Retina (tissue), 1 donor: Measurements from ENCODE around the gene SLC23A2.
"Not testable (repeated sequence)": the region's sequence is repeated elsewhere in the genome, so short reads cannot be mapped to it uniquely, and the experiment has no call there.

Experiments used
- DNase-seq: peaks from one replicate; pipeline ENCODE4 v3.0.0-alpha.2; 2016

Gene SLC23A2

GRCh38 chr20:4926531-4927156, 74.7 kb downstream of the SLC23A2 start:
- DNase-seq = no peak

DNA sequence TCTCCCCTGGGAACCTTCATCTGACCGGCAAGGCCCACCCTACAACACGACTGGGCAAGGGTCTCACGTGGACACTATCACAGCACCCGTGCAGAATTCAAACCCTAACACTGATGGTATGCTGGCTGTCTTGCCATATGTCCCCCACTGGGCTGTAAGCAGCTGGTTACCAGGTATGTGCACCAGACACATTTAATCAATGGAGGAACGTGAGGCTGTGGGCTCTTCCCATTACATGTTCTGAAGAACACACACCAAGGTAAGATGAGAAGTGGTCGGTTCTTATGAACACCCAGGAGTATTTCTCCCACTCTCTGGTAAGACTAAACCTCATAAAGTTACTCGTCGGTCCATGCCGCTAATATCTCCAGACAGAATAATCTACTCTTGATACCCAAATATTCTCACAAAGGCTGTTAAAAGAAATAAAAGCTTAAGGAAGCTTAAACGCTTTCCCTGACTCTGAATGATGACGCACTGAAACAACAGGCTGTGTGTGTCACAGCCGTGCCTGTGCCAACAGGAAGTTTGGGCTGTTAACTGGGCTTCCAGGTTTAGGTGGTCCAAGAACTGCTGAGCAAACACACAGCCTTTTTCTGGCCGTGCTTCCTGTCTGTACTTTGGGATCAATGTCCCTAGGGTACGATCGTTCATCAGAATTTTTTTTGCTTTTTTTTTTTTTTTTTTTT, 75.3 kb downstream of the SLC23A2 start:
- DNase-seq = no peak

- DNase-seq = no peak
These were observed 76.9 kb downstream of the SLC23A2 start for GRCh38 chr20:4924446-4924845.

DNA sequence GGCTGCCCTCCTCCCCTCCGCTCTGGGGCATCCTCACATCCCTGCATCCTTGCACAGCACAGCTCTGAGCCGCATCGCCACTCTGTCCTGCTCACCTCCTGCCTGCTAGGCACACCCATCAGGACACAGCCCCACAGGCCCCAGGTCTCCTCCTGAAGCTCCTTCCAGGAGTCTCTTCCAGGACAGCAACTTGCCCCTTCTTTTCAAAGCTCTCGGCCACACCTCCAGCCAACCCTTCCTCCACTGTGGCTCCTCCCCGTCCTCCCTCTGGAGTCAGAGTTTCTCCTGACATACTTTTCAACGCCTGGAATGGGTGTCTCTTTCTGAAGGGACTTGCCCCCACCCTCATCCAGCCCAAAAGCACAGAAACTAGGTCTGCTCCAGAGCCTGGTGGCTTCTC, 77.3 kb downstream of the SLC23A2 start:
- no peak for DNase-seq

DNA sequence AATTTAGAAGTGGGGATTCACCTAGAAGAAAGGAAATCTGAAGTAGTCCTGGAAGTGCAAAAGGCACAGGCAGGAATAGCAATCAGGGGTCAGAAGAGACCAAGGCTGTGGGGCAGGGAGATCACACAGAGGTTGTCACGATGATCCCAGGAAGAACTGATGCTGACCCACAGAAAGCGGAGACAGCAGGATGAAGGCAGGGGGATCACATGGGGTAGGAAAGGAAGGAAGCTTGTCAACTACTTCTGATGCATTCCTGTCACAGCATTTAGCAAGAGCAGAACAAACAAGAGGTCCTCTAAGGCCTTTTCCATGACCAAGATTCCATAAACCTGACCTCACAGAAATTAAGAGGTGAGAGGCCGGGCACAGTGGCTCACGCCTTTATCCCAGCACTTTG, 79.1 kb downstream of the SLC23A2 start:
- DNase-seq = no peak

- not testable (repeated sequence) for DNase-seq
These were observed 80.0 kb downstream of the SLC23A2 start for GRCh38 chr20:4921271-4921670.

DNA sequence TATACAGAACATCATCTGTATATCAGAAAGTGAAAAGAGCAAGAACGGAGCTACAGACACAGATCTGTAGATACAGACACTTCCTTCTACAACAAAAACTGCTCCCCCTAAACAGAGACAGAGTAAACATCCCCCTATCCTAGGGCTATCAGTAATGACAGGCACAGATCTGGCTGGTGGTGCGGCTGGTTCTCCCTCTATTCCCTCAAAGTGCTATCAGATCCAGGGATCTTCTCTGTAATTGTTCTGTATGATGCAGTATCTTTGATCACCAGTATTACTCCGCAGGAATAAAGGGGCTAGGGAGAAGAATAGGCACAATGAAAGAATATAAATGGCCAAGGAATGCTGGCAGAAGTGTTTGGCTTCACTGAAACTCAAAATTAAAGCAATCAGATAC, 80.7 kb downstream of the SLC23A2 start:
- no peak for DNase-seq

DNA sequence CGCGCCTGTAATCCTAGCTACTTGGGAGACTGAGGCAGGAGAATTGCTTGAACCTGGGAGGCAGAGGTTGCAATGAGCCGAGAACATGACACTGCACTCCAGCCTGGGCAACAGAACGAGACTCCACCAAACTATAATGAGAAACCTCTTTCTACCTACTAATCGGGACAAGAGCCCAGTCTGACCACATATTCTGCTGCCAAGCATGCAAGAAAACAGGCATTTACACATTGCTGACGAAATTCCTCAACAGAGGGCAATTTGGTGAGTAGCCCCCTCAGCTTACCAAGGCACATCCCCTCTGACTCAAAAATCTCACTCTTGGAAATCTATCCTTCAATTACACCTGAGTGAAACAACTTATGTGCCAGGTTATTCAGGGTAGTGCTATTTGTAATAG, 81.2 kb downstream of the SLC23A2 start:
- no peak for DNase-seq

DNA sequence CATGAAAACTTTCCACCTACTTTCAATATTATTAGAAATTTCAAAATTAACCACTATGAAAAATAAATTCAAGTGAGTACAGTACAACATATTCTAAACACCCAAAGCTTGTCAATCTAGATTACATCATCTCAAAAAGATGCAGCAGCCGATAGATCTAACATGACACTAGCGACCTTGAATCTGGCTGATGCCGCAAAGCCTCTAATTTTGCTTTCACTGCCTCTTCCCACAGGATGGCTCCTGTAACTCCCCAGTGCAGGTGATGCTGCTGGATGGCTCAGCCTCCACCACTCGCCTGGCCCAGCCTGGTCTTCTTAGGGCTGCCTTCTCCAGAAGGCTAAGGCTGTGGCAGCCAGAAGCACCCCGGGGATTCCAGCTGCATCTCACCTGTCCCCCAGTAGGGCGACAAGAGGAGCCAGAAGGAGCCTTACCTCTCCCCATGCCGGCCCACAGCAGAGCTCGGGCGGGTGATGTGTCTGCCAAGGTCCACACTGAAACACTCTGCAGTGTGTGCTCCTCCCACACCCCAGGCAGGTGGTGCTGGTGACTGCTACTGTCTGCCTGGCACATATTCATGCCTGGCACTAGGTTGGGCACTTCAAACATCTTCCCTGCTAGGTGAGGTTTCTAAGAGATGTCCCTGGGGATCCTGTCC, 82.1 kb downstream of the SLC23A2 start:
- no peak for DNase-seq

- no peak for DNase-seq
These were observed 82.8 kb downstream of the SLC23A2 start for GRCh38 chr20:4918473-4918872.

DNA sequence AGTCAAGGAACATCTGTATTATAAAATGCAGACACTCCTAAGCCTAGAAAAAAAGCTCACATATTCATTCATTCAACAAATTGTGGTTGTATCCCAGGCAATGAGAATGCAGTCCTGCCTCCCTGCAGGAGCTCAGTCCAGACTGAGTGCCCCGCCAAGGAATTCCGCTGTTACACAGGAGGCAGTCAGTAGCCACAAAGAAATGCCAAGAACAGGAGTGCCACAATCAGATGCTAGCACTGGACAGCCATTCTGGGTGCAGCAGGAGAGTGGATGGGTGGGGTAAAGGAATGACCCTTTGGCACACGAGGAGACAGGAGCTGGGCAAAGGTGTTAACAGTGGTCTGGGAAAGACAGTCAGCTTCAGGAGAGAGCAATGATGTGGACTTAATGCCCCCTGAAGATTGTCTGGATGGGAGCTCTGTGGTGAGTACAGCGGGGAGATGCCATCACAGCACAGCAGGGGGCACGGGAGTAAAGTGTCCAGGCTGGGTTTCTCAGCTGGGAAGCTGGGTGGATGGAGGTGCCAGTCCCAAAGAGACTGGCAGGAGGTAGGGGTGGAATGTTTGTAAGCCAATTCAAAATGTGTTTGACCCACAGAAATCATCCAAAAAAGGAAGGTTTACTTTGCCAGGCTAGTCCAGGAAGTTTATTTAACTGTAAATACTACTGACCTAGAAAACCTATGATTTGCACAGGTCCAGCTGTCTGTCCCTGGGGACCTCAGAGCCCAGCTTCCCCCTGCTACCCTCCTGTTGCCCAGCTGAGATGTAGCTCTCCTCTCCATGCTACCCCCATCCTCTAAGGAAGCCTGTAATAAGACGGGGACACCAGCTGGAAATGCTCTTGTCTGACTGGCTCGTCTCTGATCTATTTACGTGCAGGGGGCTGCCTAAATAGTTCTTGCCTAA, 84.1 kb downstream of the SLC23A2 start:
- DNase-seq = peak; percentile 46

- no peak for DNase-seq
These were observed 88.2 kb downstream of the SLC23A2 start for GRCh38 chr20:4913147-4913546.

- DNase-seq = no peak
These were observed 88.7 kb downstream of the SLC23A2 start for GRCh38 chr20:4912380-4913142.

DNA sequence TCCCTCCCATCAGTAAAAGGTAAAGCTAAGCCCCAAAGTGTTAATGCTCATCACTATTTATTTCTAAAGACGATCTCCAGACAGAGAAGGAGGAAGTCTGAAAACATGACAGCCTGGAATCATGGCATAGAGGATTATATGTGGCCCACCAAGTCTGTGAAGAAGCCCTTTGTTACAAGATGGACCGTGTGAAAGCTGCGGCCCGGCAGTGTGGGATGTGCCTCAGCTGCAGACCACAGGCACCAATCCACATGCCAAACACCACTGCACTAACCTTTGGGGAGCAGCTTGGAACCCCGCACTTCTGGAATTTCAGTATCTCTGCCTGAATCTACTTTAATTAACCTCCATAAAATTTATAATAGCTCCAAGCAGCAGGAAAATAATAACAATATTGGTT, 90.4 kb downstream of the SLC23A2 start:
- no peak for DNase-seq

- DNase-seq = no peak
These were observed 95.7 kb downstream of the SLC23A2 start for GRCh38 chr20:4905613-4906012.

- DNase-seq = no peak
These were observed 96.1 kb downstream of the SLC23A2 start for GRCh38 chr20:4905195-4905594.

DNA sequence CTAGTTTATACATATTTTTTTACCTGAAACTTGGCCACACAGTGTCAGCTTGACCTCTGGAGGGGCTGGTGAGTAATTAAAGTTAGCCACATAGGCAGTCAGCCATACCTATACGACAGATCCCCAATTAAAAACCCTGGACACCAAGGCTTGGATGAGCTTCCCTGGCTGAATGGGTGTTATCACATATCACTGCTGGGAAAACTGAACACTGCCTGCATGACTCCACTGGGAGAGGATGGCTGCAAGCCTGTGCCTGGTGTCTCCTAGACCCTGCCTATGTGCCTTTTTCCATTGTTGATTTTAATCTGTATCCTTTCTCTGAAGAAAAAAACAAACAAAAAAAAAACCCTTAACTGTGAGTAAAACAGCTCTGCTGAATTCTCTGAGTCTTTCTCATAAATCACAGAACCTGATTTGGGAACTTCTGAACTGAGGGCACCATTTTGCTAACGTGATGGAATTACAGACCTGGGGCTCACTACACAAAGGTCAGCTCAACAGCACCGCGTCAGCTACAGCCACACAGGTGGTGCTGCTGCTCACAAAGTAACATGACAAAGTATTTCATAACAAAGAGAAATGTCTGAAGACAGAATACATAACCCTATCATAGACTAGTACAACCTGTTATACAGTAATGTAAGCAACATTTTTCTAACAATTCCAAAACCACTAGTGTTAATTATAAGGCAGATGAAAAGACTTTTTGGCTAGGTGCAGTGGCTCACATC, 97.0 kb downstream of the SLC23A2 start:
- DNase-seq = no peak

DNA sequence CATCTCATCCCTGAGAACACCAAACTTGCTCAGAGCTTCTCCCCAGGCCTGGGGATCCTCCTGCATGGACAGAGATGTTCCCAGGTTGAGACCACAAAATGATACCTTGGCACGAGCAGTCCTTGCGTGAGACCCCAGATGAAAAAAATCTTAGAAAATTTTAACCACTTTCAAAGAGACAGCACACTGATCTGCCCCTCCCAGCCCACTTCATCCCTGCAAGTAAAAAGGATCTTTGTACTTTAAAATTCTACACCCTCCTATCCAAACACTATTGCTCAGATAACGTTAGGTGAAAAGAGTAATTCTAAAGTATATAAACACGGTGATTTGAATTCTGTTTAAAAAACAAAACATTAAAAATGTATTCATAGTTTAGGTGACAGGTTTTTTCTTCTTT, 98.5 kb downstream of the SLC23A2 start:
- no peak for DNase-seq

DNA sequence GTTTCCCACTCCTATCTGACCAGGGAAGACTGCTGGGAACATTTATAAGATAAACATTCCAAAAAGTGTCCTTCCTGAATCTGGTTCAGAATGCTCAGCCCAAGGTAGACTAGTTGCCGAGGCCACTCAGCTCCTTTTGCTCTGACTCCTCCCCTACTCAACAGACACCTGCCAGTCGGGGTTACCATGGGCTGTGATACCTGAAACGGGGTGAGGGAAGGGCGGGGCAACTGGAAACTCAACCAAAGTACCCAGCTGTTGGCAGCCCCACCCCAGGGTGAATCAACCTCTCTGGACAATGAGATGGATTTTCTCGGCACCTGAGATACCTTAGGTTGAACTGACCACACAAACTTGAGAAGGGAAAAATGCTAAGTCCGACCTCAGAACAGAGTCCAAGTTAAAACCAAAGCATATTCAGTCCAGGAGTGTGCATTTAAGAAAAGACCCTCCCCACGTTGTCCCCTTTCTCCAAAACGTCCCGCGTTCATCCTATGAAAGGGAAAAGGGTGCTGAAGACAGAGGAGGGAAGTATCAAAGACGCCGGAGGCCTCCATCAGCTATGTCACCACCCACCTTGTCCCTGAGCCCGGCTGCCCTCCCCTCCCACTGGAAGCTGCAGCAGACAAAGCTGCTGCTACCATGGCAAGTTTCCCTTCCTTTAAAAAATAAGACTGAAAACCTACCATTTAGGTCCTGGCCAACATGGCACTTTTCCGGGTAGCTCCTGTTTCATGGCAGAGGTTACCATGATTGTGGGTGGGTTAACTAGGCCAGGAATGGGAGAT, 100.1 kb downstream of the SLC23A2 start:
- DNase-seq = no peak

GRCh38 chr20:4898282-4899244, 102.7 kb downstream of the SLC23A2 start:
- DNase-seq = no peak
